Natural killer cell (primary cell): ENCODE results near the gene CENPV. TPM values are rescaled to one million over a fixed set of nuclear protein-coding genes. Genes with fewer than 3 reads are reported as not detected.

Source experiments
- ATAC-seq, 3 donors: fragments of 150-1000 bp in 2 of 3; fragments of 200-7000 bp in 1 of 3; cut with Tn5 transposase; 1 replicate in 1 of 3; 2 replicates in 2 of 3; pipeline ENCODE4 v1.10.0; 2021; ENCODE audit warnings: mild to moderate bottlenecking in 2 of 3, moderate library complexity in 2 of 3
- DNase-seq, 2 donors: peaks; one replicate each; pipeline versions ENCODE4 v3.0.0 to v3.0.0-alpha.2; 2013 to 2021; ENCODE audit warnings: mixed read lengths in 1 of 2
- H3K27ac ChIP-seq: one replicate; pipeline ENCODE4 v1.5.1; 2013; ENCODE audit warnings: mild to moderate bottlenecking, low read length
- H3K27me3 ChIP-seq: one replicate; pipeline ENCODE4 v1.6.1; 2013; ENCODE audit warnings: low read length; ENCODE audit not compliant: control insufficient read depth, insufficient read depth
- H3K36me3 ChIP-seq: one replicate; pipeline ENCODE4 v1.6.1; 2013; ENCODE audit warnings: low read length; ENCODE audit not compliant: control insufficient read depth, insufficient read depth
- H3K4me1 ChIP-seq: one replicate; pipeline ENCODE4 v1.6.1; 2013; ENCODE audit warnings: low read length; ENCODE audit not compliant: control insufficient read depth, insufficient read depth
- H3K4me3 ChIP-seq: one replicate; pipeline ENCODE4 v1.5.1; 2013; ENCODE audit warnings: low read length
- H3K9me3 ChIP-seq: one replicate; pipeline ENCODE4 v1.6.1; 2013; ENCODE audit warnings: low read length; ENCODE audit not compliant: control insufficient read depth, insufficient read depth
- H3K27ac Mint-ChIP-seq, 2 donors: one replicate each; pipeline ENCODE4 v1.8.0; 2022; ENCODE audit warnings: mild to moderate bottlenecking in 2 of 2, mixed read lengths in 2 of 2, moderate library complexity in 1 of 2
- H3K27me3 Mint-ChIP-seq, 2 donors: one replicate each; pipeline ENCODE4 v1.8.0; 2022; ENCODE audit warnings: low read depth in 2 of 2, mixed read lengths in 2 of 2
- H3K36me3 Mint-ChIP-seq: one replicate; pipeline ENCODE4 v1.8.0; 2022; ENCODE audit warnings: mixed read lengths
- H3K4me1 Mint-ChIP-seq, 2 donors: one replicate each; pipeline ENCODE4 v1.8.0; 2022; ENCODE audit warnings: mixed read lengths in 2 of 2
- H3K4me3 Mint-ChIP-seq: one replicate; pipeline ENCODE4 v1.8.0; 2022; ENCODE audit warnings: mild to moderate bottlenecking, moderate library complexity, mixed read lengths
- H3K9me3 Mint-ChIP-seq, 2 donors: one replicate each; pipeline ENCODE4 v1.8.0; 2022; ENCODE audit warnings: mixed read lengths in 2 of 2
- WGBS: methylation state at CpG from one replicate; pipeline ENCODE4 v1.1.7; 2013; ENCODE audit warnings: missing lambda C conversion rate; ENCODE audit not compliant: insufficient coverage; 5-methylcytosine and 5-hydroxymethylcytosine counted together
- intact Hi-C: fragments of 100-400 bp; cut with micrococcal nuclease; formaldehyde crosslinking; loops from one replicate; pipeline ENCODE4 v1.14.2; 2022
- total RNA-seq, 4 donors: library from RNA; stranded (reverse); fragments of 120-200 nt in 1 of 4; gene quantifications; one replicate each; pipeline versions ENCODE4 v1.2.3 to v1.2.4, GENCODE V29; 2013 to 2022
- TF ChIP-seq, protein P1 (sequence below): fragments of 200-600 bp; IDR thresholded peaks from one replicate; pipeline ENCODE4 v1.8.0; 2022; ENCODE audit warnings: antibody characterized with exemption

The CENPV gene
- total RNA-seq, 3 donors from 2014 or later (not counting 1 experiment from before 2014, with no cell fraction given), result 11.3 to 20.0 (median 15.1) TPM

DNA sequence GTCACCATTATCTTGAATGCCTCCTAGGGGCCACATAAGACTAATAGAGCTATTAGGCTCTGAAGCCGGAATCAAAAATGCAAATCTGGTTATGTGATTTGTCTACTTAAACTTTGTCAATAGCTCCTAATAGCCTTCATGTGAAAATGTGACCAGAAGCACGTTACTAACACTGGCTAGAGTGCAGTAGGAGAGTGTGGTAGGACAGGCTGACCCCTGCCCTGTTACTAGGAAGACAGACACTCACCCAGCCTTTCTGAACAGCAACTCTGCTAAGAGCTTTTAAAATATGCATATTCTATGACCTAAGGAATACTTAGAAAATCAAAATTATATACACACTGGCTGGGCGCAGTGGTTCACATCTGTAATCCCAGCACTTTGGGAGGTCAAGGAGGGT, 26.3 kb downstream of the CENPV start:
- Histone ChIP-seq H3K4me1 (no peaks in the 10 kb centered on the region), H3K4me3 (no peak overlapping the region), H3K9me3 (no peaks in the 10 kb centered on the region), H3K27me3 (no peaks in the 10 kb centered on the region), H3K36me3 (peaks cover 18% of the 10 kb centered on the region), H3K27ac (no peak overlapping the region)
- WGBS, result 96% methylated on average over 2 of the region's 3 CpGs
- Mint-ChIP-seq H3K4me1 (no peaks in the 10 kb centered on the region), H3K36me3 (no peaks in the 10 kb centered on the region), H3K27ac (no peak overlapping the region), H3K27me3 (no peaks in the 10 kb centered on the region), H3K9me3 (no peaks in the 10 kb centered on the region), H3K4me3 (no peak overlapping the region)
- ATAC-seq (no peak), DNase-seq (no peak)
- TF ChIP-seq, protein P1, sequence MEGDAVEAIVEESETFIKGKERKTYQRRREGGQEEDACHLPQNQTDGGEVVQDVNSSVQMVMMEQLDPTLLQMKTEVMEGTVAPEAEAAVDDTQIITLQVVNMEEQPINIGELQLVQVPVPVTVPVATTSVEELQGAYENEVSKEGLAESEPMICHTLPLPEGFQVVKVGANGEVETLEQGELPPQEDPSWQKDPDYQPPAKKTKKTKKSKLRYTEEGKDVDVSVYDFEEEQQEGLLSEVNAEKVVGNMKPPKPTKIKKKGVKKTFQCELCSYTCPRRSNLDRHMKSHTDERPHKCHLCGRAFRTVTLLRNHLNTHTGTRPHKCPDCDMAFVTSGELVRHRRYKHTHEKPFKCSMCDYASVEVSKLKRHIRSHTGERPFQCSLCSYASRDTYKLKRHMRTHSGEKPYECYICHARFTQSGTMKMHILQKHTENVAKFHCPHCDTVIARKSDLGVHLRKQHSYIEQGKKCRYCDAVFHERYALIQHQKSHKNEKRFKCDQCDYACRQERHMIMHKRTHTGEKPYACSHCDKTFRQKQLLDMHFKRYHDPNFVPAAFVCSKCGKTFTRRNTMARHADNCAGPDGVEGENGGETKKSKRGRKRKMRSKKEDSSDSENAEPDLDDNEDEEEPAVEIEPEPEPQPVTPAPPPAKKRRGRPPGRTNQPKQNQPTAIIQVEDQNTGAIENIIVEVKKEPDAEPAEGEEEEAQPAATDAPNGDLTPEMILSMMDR, result no peak
- intact Hi-C loops, result no loop called here

DNA sequence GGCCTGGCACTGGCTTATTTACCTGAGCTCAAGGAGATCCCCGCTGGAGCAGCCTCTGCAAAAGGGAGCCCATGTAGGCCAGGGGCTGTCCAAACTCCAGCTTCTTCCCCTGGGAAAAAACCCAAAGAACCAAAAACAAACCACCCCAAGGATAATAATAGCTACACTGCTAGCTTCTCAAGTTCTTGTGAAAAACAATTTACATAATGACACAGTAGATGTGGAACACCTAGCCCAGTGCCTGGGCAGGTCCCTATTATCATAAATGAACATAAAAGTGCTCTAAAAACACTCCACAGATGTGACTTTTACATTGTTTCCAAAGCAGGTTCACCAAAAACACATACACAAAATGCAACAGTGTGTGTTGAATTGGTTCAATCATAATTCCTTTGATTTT, 27.3 kb downstream of the CENPV start:
- H3K4me1 Mint-ChIP-seq, result no peaks in the 10 kb centered on the region
- 95% methylated on average over 1 of the region's 1 CpG for WGBS
- no peaks in the 10 kb centered on the region for H3K9me3 Mint-ChIP-seq
- H3K4me1 ChIP-seq, result no peaks in the 10 kb centered on the region
- no peak for ATAC-seq
- no peaks in the 10 kb centered on the region for H3K27me3 ChIP-seq
- TF ChIP-seq, protein P1, result no peak
- H3K36me3 ChIP-seq, result peaks cover 18% of the 10 kb centered on the region
- H3K9me3 ChIP-seq, result no peaks in the 10 kb centered on the region
- H3K27ac ChIP-seq, result no peak overlapping the region
- no peak overlapping the region for H3K27ac Mint-ChIP-seq
- no peaks in the 10 kb centered on the region for H3K27me3 Mint-ChIP-seq
- H3K4me3 Mint-ChIP-seq, result no peak overlapping the region
- no peak overlapping the region for H3K4me3 ChIP-seq
- no peaks in the 10 kb centered on the region for H3K36me3 Mint-ChIP-seq
- intact Hi-C loops, result no loop called here
- no peak for DNase-seq

DNA sequence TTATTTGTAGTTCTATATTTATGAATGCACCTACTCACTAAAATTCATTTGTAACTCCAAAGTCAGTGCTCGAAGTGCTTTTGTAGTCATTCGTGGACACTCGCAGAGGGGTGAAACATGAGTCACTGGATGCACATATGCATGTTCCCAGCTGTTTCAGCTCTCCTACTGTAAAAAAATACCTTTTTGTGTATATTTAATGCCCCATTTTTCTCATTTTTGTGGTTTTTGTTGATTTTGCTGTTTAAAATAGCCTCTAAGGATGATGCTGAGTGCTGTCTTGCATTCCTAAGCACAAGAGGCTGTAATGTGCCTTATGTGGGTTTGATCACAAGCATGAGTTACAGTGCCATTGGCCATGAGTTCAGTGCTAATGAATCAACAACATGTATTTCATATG, 30.6 kb downstream of the CENPV start:
- intact Hi-C loops, result no loop called here
- WGBS, result 93% methylated on average over 3 of the region's 3 CpGs
- ATAC-seq, result no peak

DNA sequence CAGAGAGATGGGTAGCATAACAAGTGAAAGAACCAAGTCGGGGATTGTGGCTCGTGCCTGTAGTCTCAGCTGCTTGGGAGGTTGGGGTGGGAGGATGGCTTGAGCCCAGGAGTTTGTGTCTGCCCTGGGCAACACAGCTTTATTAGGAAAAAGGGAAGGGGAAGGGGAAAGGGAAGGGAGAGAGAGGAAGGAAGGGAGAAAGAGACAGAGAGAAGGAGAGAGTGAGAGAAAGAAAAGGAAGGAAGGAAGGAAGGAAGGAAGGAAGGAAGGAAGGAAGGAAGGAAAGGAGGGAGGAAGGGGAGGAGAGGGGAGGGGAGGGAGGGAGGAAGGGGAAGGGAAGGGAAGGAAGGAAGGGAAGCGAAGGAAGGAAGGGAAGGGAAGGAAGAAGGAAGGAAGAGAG, 33.3 kb downstream of the CENPV start:
- H3K36me3 ChIP-seq, result peaks cover 9% of the 10 kb centered on the region
- H3K4me1 Mint-ChIP-seq, result no peaks in the 10 kb centered on the region
- WGBS, result 99% methylated on average over 3 of the region's 3 CpGs
- intact Hi-C loops, result no loop called here
- H3K27me3 Mint-ChIP-seq, result no peaks in the 10 kb centered on the region
- no peak for ATAC-seq
- TF ChIP-seq, protein P1, result no peak
- H3K27ac Mint-ChIP-seq, result no peak overlapping the region
- H3K9me3 ChIP-seq, result no peaks in the 10 kb centered on the region
- no peaks in the 10 kb centered on the region for H3K9me3 Mint-ChIP-seq
- DNase-seq, result no peak
- H3K27me3 ChIP-seq, result no peaks in the 10 kb centered on the region
- H3K4me3 ChIP-seq, result no peak overlapping the region
- no peak overlapping the region for H3K4me3 Mint-ChIP-seq
- H3K27ac ChIP-seq, result no peak overlapping the region
- H3K36me3 Mint-ChIP-seq, result no peaks in the 10 kb centered on the region
- no peaks in the 10 kb centered on the region for H3K4me1 ChIP-seq

More for the DNA sequence above, 30.6 kb downstream of the CENPV start:
- no peaks in the 10 kb centered on the region for H3K9me3 Mint-ChIP-seq
- no peak overlapping the region for H3K27ac Mint-ChIP-seq
- H3K4me3 Mint-ChIP-seq, result no peak overlapping the region
- Histone ChIP-seq H3K4me1 (no peaks in the 10 kb centered on the region), H3K9me3 (no peaks in the 10 kb centered on the region), H3K4me3 (no peak overlapping the region), H3K27ac (no peak overlapping the region), H3K27me3 (no peaks in the 10 kb centered on the region), H3K36me3 (peaks cover 21% of the 10 kb centered on the region)
- TF ChIP-seq, protein P1, result no peak
- no peaks in the 10 kb centered on the region for H3K4me1 Mint-ChIP-seq
- no peaks in the 10 kb centered on the region for H3K27me3 Mint-ChIP-seq
- H3K36me3 Mint-ChIP-seq, result no peaks in the 10 kb centered on the region
- DNase-seq, result no peak
